GM18951 (cell line): Measurements from ENCODE around the gene GLIS1.

Experiments
- POLR2A ChIP-seq: IDR thresholded peaks from 4 replicates; pipeline ENCODE4 v1.6.1; 2011; ENCODE audit warnings: mild to moderate bottlenecking; ENCODE audit not compliant: insufficient read length, insufficient read depth; ENCODE audit errors: extremely low read depth
- in situ Hi-C: fragments of 300-500 bp; cut with MboI; formaldehyde crosslinking; loops from one replicate; pipeline ENCODE4 v1.12.0; 2022; ENCODE audit warnings: low sequenced_read_pairs, mixed read lengths, inconsistent platforms; ENCODE audit not compliant: unreplicated experiment

Gene GLIS1

GRCh38 chr1:53588053-53588779, 150.7 kb downstream of the GLIS1 start:
- TF ChIP-seq POLR2A, result no peak
- in situ Hi-C loops, result no loop called here

GRCh38 chr1:53587252-53587988, 151.5 kb downstream of the GLIS1 start:
- in situ Hi-C loops, result no loop called here
- TF ChIP-seq POLR2A, result no peak

- in situ Hi-C loops, result no loop called here
- no peak for TF ChIP-seq POLR2A
Observed at GRCh38 chr1:53586765-53587164, 152.2 kb downstream of the GLIS1 start.

GRCh38 chr1:53585565-53585964, 153.4 kb downstream of the GLIS1 start:
- in situ Hi-C loops, result no loop called here
- no peak for TF ChIP-seq POLR2A

GRCh38 chr1:53585129-53585528, 153.8 kb downstream of the GLIS1 start:
- in situ Hi-C loops, result no loop called here
- no peak for TF ChIP-seq POLR2A

GRCh38 chr1:53584777-53585107, 154.2 kb downstream of the GLIS1 start:
- TF ChIP-seq POLR2A, result no peak
- in situ Hi-C loops, result no loop called here

- TF ChIP-seq POLR2A, result no peak
- in situ Hi-C loops, result no loop called here
Observed at GRCh38 chr1:53583868-53584776, 154.8 kb downstream of the GLIS1 start.

- in situ Hi-C loops, result no loop called here
- no peak for TF ChIP-seq POLR2A
Observed at GRCh38 chr1:53583021-53583867, 155.7 kb downstream of the GLIS1 start.

- no peak for TF ChIP-seq POLR2A
- in situ Hi-C loops, result no loop called here
Observed at GRCh38 chr1:53582211-53583020, 156.5 kb downstream of the GLIS1 start.

GRCh38 chr1:53581476-53581875, 157.5 kb downstream of the GLIS1 start:
- TF ChIP-seq POLR2A, result no peak
- in situ Hi-C loops, result no loop called here

GRCh38 chr1:53580739-53581475, 158.1 kb downstream of the GLIS1 start:
- in situ Hi-C loops, result no loop called here
- TF ChIP-seq POLR2A, result no peak

- in situ Hi-C loops, result no loop called here
- no peak for TF ChIP-seq POLR2A
Observed at GRCh38 chr1:53580009-53580400, 159.0 kb downstream of the GLIS1 start.
